ENCODE results near the gene OCEL1. TPM values are rescaled to one million over a fixed set of nuclear protein-coding genes. Genes with fewer than 3 reads are reported as not detected.

Gene OCEL1
- polyA plus RNA-seq, 1 donor from 2014 or later = 1.9 TPM

DNA sequence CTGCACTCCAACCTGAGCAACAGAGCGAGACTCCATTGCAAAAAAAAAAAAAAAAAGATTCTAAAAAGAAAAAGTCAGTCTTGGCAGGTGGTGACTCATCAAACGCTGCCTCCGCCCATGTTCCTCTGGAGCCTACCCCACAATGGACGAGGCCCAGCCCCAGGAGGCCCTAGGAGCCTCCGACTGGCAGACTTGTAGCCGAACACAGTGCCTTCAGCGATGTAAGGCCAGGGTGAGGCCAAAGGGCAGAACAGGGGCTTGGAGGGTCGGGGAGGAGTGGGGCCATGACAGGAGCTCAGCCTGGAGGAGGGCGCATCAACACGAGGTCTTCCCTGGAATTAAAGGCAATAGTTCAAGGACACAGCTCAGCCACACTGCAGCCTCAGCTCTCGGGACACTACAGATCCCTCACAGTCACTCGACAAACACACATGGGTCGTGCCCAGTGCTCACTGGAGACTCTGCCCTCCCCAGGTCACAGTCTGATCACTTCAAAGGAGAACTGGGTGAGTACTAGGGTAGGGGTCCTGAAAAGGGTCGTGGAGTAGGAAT, 5.7 kb upstream of the OCEL1 start:
- TF ChIP-seq TAF1 (IDR thresholded peaks at IDR 0.05; ENCODE audit: low read depth) (no peak), REST (IDR thresholded peaks at IDR 0.05; ENCODE audit: borderline replicate concordance) (no peak), RAD21 (conservative IDR thresholded peaks at IDR 0.05) (no peak), SMC3 (conservative IDR thresholded peaks at IDR 0.05; ENCODE audit: poor library complexity) (no peak), MXI1 (conservative IDR thresholded peaks at IDR 0.05; ENCODE audit: poor library complexity, severe bottlenecking) (no peak), EP300 (conservative IDR thresholded peaks at IDR 0.05; ENCODE audit: poor library complexity, severe bottlenecking) (no peak), EZH2 (IDR thresholded peaks at IDR 0.05; ENCODE audit: borderline replicate concordance, insufficient read depth, low read length, poor library complexity, severe bottlenecking) (no peak), POLR2AphosphoS5 (IDR thresholded peaks at IDR 0.05) (no peak), CTCF (IDR thresholded peaks at IDR 0.05; ENCODE audit: poor library complexity, severe bottlenecking) (no peak)
- H3K79me2 ChIP-seq (replicated peaks; ENCODE audit: insufficient read depth, low read length) = no peaks in the 10 kb centered on the region
- no peak overlapping the region for H2AFZ ChIP-seq (ENCODE audit: low read depth, low read length)
- no peak overlapping the region for H3K4me2 ChIP-seq (ENCODE audit: low read length)
- no peaks in the 10 kb centered on the region for H4K20me1 ChIP-seq (ENCODE audit: insufficient read depth)
- no peaks in the 10 kb centered on the region for H3K27me3 ChIP-seq (ENCODE audit: insufficient read depth, low read depth, low read length)
- H3K27ac ChIP-seq (ENCODE audit: low read length) = no peak overlapping the region
- H3K4me3 ChIP-seq (ENCODE audit: low read length) = no peak overlapping the region
- no peak overlapping the region for H3K9ac ChIP-seq (ENCODE audit: low read length)
- no peaks in the 10 kb centered on the region for H3K9me2 ChIP-seq (ENCODE audit: insufficient read depth, low read length)
- H3K36me3 ChIP-seq (ENCODE audit: insufficient read depth, low read length) = no peaks in the 10 kb centered on the region
- no peaks in the 10 kb centered on the region for H3F3A ChIP-seq (ENCODE audit: insufficient read depth, low read length, poor library complexity, severe bottlenecking)
- no peaks in the 10 kb centered on the region for H3K9me3 ChIP-seq (ENCODE audit: low read length)

GRCh38 chr19:17225053-17225452, 973 bp upstream of the OCEL1 start:
- H3K4me3 ChIP-seq (ENCODE audit: low read length) = no peak overlapping the region
- TF ChIP-seq CTCF (IDR thresholded peaks at IDR 0.05; ENCODE audit: poor library complexity, severe bottlenecking) = no peak
- TF ChIP-seq TAF1 (IDR thresholded peaks at IDR 0.05; ENCODE audit: low read depth) = no peak
- TF ChIP-seq POLR2AphosphoS5 (IDR thresholded peaks at IDR 0.05) = no peak
- TF ChIP-seq MXI1 (conservative IDR thresholded peaks at IDR 0.05; ENCODE audit: poor library complexity, severe bottlenecking) = no peak
- TF ChIP-seq SMC3 (conservative IDR thresholded peaks at IDR 0.05; ENCODE audit: poor library complexity) = no peak
- no peak for TF ChIP-seq EZH2 (IDR thresholded peaks at IDR 0.05; ENCODE audit: borderline replicate concordance, insufficient read depth, low read length, poor library complexity, severe bottlenecking)
- no peak for TF ChIP-seq RAD21 (conservative IDR thresholded peaks at IDR 0.05)
- no peak for TF ChIP-seq REST (IDR thresholded peaks at IDR 0.05; ENCODE audit: borderline replicate concordance)
- TF ChIP-seq EP300 (conservative IDR thresholded peaks at IDR 0.05; ENCODE audit: poor library complexity, severe bottlenecking) = no peak
- no peak overlapping the region for H2AFZ ChIP-seq (ENCODE audit: low read depth, low read length)
- H3K36me3 ChIP-seq (ENCODE audit: insufficient read depth, low read length) = no peaks in the 10 kb centered on the region
- no peaks in the 10 kb centered on the region for H3K9me2 ChIP-seq (ENCODE audit: insufficient read depth, low read length)
- no peaks in the 10 kb centered on the region for H4K20me1 ChIP-seq (ENCODE audit: insufficient read depth)
- no peak overlapping the region for H3K4me2 ChIP-seq (ENCODE audit: low read length)
- H3K27ac ChIP-seq (ENCODE audit: low read length) = no peak overlapping the region
- H3K27me3 ChIP-seq (ENCODE audit: insufficient read depth, low read depth, low read length) = no peaks in the 10 kb centered on the region
- H3K9me3 ChIP-seq (ENCODE audit: low read length) = no peaks in the 10 kb centered on the region
- H3K79me2 ChIP-seq (replicated peaks; ENCODE audit: insufficient read depth, low read length) = no peaks in the 10 kb centered on the region
- H3K9ac ChIP-seq (ENCODE audit: low read length) = no peak overlapping the region
- H3F3A ChIP-seq (ENCODE audit: insufficient read depth, low read length, poor library complexity, severe bottlenecking) = no peaks in the 10 kb centered on the region
